Hepatocyte (in vitro differentiated cells): ENCODE data around the gene MYRIP. TPM values are rescaled to one million over a fixed set of nuclear protein-coding genes. Genes with fewer than 3 reads are reported as not detected.

Experiments used
- DNase-seq: peaks from one replicate; pipeline ENCODE4 v3.0.0-alpha.2; 2016; ENCODE audit warnings: low spot score
- H2AFZ ChIP-seq: fragments of 200-600 bp; sonication (generic); 2 replicates; pipeline ENCODE4 v1.6.0; 2016; ENCODE audit warnings: antibody characterized with exemption, mild to moderate bottlenecking
- H3K27ac ChIP-seq: fragments of 200-600 bp; sonication (generic); 2 replicates; pipeline ENCODE4 v1.5.1; 2016; ENCODE audit warnings: mild to moderate bottlenecking
- H3K27me3 ChIP-seq: fragments of 200-600 bp; sonication (generic); 2 replicates; pipeline ENCODE4 v1.6.1; 2016
- H3K36me3 ChIP-seq: fragments of 200-600 bp; sonication (generic); replicated peaks from 2 replicates; pipeline ENCODE4 v1.5.1; 2016; ENCODE audit warnings: low read depth; ENCODE audit not compliant: insufficient read depth
- H3K4me1 ChIP-seq: fragments of 200-600 bp; sonication (generic); 2 replicates; pipeline ENCODE4 v1.5.1; 2016; ENCODE audit warnings: mild to moderate bottlenecking, moderate library complexity; ENCODE audit not compliant: insufficient read depth
- H3K4me2 ChIP-seq: fragments of 200-600 bp; sonication (generic); 2 replicates; pipeline ENCODE4 v1.6.0; 2016
- H3K4me3 ChIP-seq: fragments of 200-600 bp; sonication (generic); 2 replicates; pipeline ENCODE4 v1.5.1; 2016; ENCODE audit warnings: mild to moderate bottlenecking
- H3K79me2 ChIP-seq: fragments of 200-600 bp; sonication (generic); 2 replicates; pipeline ENCODE4 v1.6.0; 2017; ENCODE audit warnings: mild to moderate bottlenecking
- H3K9me2 ChIP-seq: fragments of 200-600 bp; sonication (generic); replicated peaks from 2 replicates; pipeline ENCODE4 v1.6.0; 2017; ENCODE audit warnings: mild to moderate bottlenecking; ENCODE audit not compliant: insufficient read depth
- H3K9me3 ChIP-seq: fragments of 200-600 bp; sonication (generic); 2 replicates; pipeline ENCODE4 v1.5.1; 2016; ENCODE audit warnings: low read depth, mild to moderate bottlenecking
- H4K20me1 ChIP-seq: fragments of 200-600 bp; sonication (generic); 2 replicates; pipeline ENCODE4 v1.6.0; 2016; ENCODE audit warnings: mild to moderate bottlenecking; ENCODE audit not compliant: insufficient read depth, poor library complexity, severe bottlenecking
- EZH2 ChIP-seq: fragments of 200-600 bp; sonication (generic); IDR thresholded peaks from 2 replicates; pipeline ENCODE4 v1.6.1; 2016; ENCODE audit warnings: antibody characterized with exemption, mild to moderate bottlenecking, borderline replicate concordance
- EZH2phosphoT487 ChIP-seq: fragments of 200-600 bp; sonication (generic); IDR thresholded peaks from one replicate; pipeline ENCODE4 v1.6.1; 2018; ENCODE audit warnings: antibody characterized with exemption, mild to moderate bottlenecking, low read depth, moderate library complexity; ENCODE audit not compliant: unreplicated experiment, severe bottlenecking
- WGBS: methylation state at CpG from one replicate; pipeline ENCODE4 v1.1.6; 2016; ENCODE audit warnings: low lambda C conversion rate; ENCODE audit errors: missing lambda C conversion rate; 5-methylcytosine and 5-hydroxymethylcytosine counted together
- polyA plus RNA-seq: library from polyadenylated mRNA; unstranded; fragments of >200 nt; fragmentation: Nextera tagmentation; extraction: Ambion mirVana; gene quantifications from 2 replicates; pipeline ENCODE4 v1.2.1, GENCODE V29; 2016
- total RNA-seq: library from RNA; depleted of rRNA; stranded (reverse); fragments of >200 nt; gene quantifications from 2 replicates; pipeline ENCODE4 v1.2.3, GENCODE V29; 2014
- TF ChIP-seq, protein P1 (sequence below): fragments of 200-600 bp; sonication (generic); IDR thresholded peaks from 2 replicates; pipeline ENCODE4 v1.5.1; 2016; ENCODE audit warnings: antibody characterized with exemption, mild to moderate bottlenecking; ENCODE audit not compliant: poor library complexity

MYRIP gene
- total and polyA plus RNA-seq, 2 experiments from 2014 or later: 0.57 TPM; not detected in 1

DNA sequence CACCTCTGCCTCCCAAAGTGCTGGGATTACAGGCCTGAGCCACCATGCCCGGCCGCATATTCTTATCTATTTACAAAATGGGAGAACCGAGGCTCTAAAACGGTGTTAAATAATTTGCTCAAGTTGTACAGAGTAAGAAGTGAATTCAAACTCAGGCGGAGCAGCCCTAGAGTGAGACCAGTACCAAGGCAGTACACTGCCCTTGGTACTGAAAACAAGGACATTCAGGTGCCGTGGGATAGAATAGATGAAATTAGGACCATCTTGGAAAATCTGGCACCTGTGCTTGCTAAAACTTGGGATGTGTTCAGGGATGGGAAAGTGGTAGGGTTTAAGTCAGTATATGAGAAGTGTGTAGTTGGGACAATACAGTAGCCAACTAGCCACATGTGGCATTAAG, 100.7 kb downstream of the MYRIP start:
- TF ChIP-seq EZH2phosphoT487 (no peak), EZH2 (no peak)
- TF ChIP-seq, protein P1, sequence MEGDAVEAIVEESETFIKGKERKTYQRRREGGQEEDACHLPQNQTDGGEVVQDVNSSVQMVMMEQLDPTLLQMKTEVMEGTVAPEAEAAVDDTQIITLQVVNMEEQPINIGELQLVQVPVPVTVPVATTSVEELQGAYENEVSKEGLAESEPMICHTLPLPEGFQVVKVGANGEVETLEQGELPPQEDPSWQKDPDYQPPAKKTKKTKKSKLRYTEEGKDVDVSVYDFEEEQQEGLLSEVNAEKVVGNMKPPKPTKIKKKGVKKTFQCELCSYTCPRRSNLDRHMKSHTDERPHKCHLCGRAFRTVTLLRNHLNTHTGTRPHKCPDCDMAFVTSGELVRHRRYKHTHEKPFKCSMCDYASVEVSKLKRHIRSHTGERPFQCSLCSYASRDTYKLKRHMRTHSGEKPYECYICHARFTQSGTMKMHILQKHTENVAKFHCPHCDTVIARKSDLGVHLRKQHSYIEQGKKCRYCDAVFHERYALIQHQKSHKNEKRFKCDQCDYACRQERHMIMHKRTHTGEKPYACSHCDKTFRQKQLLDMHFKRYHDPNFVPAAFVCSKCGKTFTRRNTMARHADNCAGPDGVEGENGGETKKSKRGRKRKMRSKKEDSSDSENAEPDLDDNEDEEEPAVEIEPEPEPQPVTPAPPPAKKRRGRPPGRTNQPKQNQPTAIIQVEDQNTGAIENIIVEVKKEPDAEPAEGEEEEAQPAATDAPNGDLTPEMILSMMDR: no peak
- no peaks in the 10 kb centered on the region for H4K20me1 ChIP-seq
- no peaks in the 10 kb centered on the region for H3K9me3 ChIP-seq
- H3K79me2 ChIP-seq: no peaks in the 10 kb centered on the region
- 84% methylated on average over 6 of the region's 6 CpGs for WGBS
- no peak overlapping the region for H2AFZ ChIP-seq
- peaks cover 8% of the 10 kb centered on the region for H3K4me1 ChIP-seq
- H3K4me3 ChIP-seq: no peak overlapping the region
- no peak for DNase-seq
- peak overlapping the region; percentile 27 for H3K27ac ChIP-seq
- no peak overlapping the region for H3K4me2 ChIP-seq
- H3K27me3 ChIP-seq: no peaks in the 10 kb centered on the region
- H3K36me3 ChIP-seq: no peaks in the 10 kb centered on the region
- no peaks in the 10 kb centered on the region for H3K9me2 ChIP-seq

DNA sequence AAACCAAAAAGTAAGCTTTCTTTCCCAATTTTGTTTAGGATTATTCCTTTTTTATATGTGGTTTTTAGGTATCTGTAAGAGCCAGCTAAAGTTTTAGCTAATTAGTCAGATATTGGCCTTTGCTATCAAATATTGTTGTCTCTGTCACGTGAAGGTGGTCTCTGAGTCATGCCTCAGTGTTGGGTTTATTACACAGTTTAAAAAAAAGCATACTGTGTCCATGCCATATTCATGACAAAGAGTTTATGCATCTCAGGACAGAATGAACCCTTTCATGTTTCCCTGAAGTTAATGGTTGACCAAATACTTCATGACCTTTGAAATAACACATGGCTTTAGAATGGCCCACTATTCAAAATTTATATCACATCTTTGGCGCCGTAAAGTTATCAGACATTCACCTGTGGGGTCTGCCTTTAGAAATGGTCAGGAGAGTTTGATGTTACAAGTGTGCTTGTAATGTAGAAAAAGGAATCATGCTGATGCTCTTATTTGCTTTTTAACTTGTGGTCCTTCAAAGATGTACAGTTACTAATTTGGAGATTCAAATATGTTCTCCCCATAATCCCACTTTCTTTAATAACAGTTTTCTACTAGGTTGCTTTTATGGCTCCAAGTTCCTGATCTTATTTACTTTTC, 101.5 kb downstream of the MYRIP start:
- 66% methylated on average over 3 of the region's 3 CpGs for WGBS
- peak overlapping the region; percentile 2 for H3K4me2 ChIP-seq
- H2AFZ ChIP-seq: no peak overlapping the region
- H3K27me3 ChIP-seq: no peaks in the 10 kb centered on the region
- DNase-seq: peak; percentile 41
- H3K4me3 ChIP-seq: no peak overlapping the region
- peaks cover 8% of the 10 kb centered on the region for H3K4me1 ChIP-seq
- H3K79me2 ChIP-seq: no peaks in the 10 kb centered on the region
- H4K20me1 ChIP-seq: no peaks in the 10 kb centered on the region
- H3K36me3 ChIP-seq: no peaks in the 10 kb centered on the region
- peak overlapping the region; percentile 75 for H3K27ac ChIP-seq
- TF ChIP-seq, protein P1: no peak
- no peak for TF ChIP-seq EZH2
- TF ChIP-seq EZH2phosphoT487: no peak
- H3K9me3 ChIP-seq: no peaks in the 10 kb centered on the region
- H3K9me2 ChIP-seq: no peaks in the 10 kb centered on the region

DNA sequence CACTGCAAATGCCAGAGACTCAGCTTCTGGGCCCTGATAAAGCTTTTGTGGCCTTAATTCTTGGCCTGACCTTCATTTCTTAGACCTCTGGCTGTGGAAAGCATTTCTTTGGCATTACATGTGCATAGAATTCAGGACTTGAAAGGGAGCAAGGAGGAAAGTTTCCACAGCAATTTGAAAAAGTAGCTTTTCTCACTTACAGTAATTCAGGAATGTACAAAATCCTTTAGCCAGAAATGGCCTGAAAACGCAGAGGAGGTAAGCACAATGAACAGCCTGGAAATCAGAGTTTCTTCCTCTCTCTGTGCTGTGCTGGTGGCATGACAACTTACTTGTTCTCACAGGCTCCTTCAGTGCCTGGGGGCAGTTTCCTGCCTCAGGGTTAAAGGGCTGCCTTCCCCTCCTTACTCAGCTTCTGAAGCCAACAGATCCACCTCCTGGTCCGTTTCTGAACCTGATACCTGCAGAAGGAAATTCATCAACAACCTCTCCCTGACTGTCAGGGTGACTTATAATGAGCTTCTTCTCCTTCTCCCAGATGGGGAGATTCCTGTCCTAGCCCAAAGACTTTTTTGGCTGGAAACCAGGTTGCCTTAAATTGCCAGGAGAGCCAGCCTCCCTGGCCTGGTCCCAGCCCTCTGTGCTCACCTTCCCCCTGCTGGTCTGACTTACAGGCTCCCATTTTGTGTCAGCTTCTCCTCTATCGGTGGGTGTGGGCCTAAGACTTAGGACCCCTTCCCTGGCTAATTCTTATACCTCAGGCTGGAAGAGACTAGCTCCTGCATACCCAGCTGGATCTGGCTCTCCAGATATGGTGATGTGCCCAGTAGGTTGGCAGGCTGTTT, 102.3 kb downstream of the MYRIP start:
- Histone ChIP-seq H3K4me1 (peaks cover 8% of the 10 kb centered on the region), H3K36me3 (no peaks in the 10 kb centered on the region), H3K79me2 (no peaks in the 10 kb centered on the region), H2AFZ (no peak overlapping the region), H3K4me3 (no peak overlapping the region), H3K27me3 (no peaks in the 10 kb centered on the region), H4K20me1 (no peaks in the 10 kb centered on the region), H3K9me3 (no peaks in the 10 kb centered on the region), H3K9me2 (no peaks in the 10 kb centered on the region), H3K27ac (peak overlapping the region; percentile 75), H3K4me2 (peak overlapping the region; percentile 2)
- DNase-seq: peak; percentile 23
- WGBS: 65% methylated on average over 3 of the region's 3 CpGs
- TF ChIP-seq EZH2phosphoT487: no peak
- TF ChIP-seq, protein P1: no peak
- no peak for TF ChIP-seq EZH2
